ENCODE measurements around the gene PHF20. TPM values are rescaled to one million over a fixed set of nuclear protein-coding genes. Genes with fewer than 3 reads are reported as not detected.

The PHF20 gene
- total and polyA plus RNA-seq, 2 of the 13 experiments (the other 11 are each of a cell fraction or from before 2014, with no cell fraction given): 22.8 to 34.1 TPM

DNA sequence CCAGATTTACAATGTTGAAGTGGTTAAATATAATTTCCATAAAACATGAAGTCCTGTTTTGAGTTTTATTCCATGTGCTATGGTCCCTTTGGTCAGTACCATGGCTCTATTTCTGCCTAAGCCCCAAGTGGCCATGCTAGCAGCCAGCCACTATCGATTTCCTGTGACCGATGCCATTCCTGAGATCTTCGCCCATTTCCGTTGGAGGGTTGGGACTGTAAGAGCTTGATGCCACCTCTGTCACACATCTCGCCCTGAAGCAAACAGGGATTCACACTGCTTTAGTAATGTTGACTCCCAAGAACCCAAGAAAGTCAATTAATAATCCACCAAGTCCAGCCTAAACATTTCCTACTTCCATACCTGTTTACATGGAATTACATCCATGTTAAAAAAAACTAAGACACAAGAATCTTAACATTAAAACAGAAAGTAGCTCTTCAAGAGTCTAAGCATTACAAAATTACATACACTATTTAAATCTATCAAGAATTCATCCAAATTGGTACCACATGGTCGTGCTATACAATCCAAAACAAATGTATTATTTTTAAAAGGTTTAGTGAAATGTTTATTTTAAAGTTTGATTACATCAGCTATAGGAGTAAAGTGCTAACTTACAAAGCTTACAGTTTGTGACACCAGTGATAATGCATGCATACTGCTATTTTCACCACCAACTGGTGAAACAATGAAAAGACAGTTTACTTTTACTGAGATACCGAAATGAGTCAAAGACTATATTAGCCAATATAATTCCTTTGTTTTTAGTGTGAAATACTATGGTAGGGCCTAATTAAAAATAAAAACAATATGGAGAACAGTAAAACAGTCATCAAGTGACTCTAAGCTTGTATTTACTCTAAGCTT is 32.3 kb upstream of the PHF20 start (continued):
- TF ChIP-seq LCORL (IDR thresholded peaks at IDR 0.05) (0 out of 2 replicates have a peak, but pooled peaks have one; percentile 5), LCORL (CRISPR knock-in tag; IDR thresholded peaks at IDR 0.05) (peak; percentile 37; the same call in 1 of the 2 replicates), SAFB2 (CRISPR knock-in tag; IDR thresholded peaks at IDR 0.05; ENCODE audit: borderline replicate concordance, low read depth) (no peak), FOXM1 (CRISPR knock-in tag; IDR thresholded peaks at IDR 0.05) (no peak), SOX13 (IDR thresholded peaks at IDR 0.05) (no peak), SOX13 (CRISPR knock-in tag; conservative IDR thresholded peaks at IDR 0.05 in 1 of 2, IDR thresholded peaks at IDR 0.05 in 1 of 2) (peak in 1 of 2 experiments; percentile 40; a peak in 2 of 4 replicates), ZNF253 (CRISPR knock-in tag; IDR thresholded peaks at IDR 0.05; ENCODE audit: borderline replicate concordance) (no peak), KAT7 (CRISPR knock-in tag; IDR thresholded peaks at IDR 0.05; ENCODE audit: borderline replicate concordance) (peak; percentile 20; the same call in 1 of the 2 replicates), SALL1 (CRISPR knock-in tag; IDR thresholded peaks at IDR 0.05) (no peak), NFE2L2 (IDR thresholded peaks at IDR 0.05; ENCODE audit: low read length) (0 out of 2 replicates have a peak, but pooled peaks have one; percentile 23), ARNT2 (CRISPR knock-in tag; IDR thresholded peaks at IDR 0.05; ENCODE audit: low read depth) (0 out of 2 replicates have a peak, but pooled peaks have one; percentile 67), ZNF720 (CRISPR knock-in tag; IDR thresholded peaks at IDR 0.05) (no peak), XRCC5 (optimal IDR thresholded peaks at IDR 0.05; ENCODE audit: low read length) (no peak), ZNF878 (CRISPR knock-in tag; IDR thresholded peaks at IDR 0.05) (no peak), PCBP2 (optimal IDR thresholded peaks at IDR 0.05; ENCODE audit: low read depth, low read length, poor library complexity, severe bottlenecking) (no peak)
- TF ChIP-seq, protein P1, sequence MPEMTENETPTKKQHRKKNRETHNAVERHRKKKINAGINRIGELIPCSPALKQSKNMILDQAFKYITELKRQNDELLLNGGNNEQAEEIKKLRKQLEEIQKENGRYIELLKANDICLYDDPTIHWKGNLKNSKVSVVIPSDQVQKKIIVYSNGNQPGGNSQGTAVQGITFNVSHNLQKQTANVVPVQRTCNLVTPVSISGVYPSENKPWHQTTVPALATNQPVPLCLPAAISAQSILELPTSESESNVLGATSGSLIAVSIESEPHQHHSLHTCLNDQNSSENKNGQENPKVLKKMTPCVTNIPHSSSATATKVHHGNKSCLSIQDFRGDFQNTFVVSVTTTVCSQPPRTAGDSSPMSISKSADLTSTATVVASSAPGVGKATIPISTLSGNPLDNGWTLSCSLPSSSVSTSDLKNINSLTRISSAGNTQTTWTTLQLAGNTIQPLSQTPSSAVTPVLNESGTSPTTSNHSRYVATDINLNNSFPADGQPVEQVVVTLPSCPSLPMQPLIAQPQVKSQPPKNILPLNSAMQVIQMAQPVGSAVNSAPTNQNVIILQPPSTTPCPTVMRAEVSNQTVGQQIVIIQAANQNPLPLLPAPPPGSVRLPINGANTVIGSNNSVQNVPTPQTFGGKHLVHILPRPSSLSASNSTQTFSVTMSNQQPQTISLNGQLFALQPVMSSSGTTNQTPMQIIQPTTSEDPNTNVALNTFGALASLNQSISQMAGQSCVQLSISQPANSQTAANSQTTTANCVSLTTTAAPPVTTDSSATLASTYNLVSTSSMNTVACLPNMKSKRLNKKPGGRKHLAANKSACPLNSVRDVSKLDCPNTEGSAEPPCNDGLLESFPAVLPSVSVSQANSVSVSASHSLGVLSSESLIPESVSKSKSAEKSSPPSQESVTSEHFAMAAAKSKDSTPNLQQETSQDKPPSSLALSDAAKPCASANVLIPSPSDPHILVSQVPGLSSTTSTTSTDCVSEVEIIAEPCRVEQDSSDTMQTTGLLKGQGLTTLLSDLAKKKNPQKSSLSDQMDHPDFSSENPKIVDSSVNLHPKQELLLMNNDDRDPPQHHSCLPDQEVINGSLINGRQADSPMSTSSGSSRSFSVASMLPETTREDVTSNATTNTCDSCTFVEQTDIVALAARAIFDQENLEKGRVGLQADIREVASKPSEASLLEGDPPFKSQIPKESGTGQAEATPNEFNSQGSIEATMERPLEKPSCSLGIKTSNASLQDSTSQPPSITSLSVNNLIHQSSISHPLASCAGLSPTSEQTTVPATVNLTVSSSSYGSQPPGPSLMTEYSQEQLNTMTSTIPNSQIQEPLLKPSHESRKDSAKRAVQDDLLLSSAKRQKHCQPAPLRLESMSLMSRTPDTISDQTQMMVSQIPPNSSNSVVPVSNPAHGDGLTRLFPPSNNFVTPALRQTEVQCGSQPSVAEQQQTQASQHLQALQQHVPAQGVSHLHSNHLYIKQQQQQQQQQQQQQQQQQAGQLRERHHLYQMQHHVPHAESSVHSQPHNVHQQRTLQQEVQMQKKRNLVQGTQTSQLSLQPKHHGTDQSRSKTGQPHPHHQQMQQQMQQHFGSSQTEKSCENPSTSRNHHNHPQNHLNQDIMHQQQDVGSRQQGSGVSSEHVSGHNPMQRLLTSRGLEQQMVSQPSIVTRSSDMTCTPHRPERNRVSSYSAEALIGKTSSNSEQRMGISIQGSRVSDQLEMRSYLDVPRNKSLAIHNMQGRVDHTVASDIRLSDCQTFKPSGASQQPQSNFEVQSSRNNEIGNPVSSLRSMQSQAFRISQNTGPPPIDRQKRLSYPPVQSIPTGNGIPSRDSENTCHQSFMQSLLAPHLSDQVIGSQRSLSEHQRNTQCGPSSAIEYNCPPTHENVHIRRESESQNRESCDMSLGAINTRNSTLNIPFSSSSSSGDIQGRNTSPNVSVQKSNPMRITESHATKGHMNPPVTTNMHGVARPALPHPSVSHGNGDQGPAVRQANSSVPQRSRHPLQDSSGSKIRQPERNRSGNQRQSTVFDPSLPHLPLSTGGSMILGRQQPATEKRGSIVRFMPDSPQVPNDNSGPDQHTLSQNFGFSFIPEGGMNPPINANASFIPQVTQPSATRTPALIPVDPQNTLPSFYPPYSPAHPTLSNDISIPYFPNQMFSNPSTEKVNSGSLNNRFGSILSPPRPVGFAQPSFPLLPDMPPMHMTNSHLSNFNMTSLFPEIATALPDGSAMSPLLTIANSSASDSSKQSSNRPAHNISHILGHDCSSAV (CRISPR knock-in tag; IDR thresholded peaks at IDR 0.05; ENCODE audit: borderline replicate concordance): no peak
- TF ChIP-seq, protein P2, sequence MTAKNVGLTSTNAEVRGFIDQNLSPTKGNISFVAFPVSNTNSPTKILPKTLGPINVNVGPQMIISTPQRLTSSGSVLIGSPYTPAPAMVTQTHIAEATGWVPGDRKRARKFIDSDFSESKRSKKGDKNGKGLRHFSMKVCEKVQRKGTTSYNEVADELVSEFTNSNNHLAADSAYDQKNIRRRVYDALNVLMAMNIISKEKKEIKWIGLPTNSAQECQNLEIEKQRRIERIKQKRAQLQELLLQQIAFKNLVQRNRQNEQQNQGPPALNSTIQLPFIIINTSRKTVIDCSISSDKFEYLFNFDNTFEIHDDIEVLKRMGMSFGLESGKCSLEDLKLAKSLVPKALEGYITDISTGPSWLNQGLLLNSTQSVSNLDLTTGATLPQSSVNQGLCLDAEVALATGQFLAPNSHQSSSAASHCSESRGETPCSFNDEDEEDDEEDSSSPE (CRISPR knock-in tag; IDR thresholded peaks at IDR 0.05): no peak
- TF ChIP-seq, protein P3, sequence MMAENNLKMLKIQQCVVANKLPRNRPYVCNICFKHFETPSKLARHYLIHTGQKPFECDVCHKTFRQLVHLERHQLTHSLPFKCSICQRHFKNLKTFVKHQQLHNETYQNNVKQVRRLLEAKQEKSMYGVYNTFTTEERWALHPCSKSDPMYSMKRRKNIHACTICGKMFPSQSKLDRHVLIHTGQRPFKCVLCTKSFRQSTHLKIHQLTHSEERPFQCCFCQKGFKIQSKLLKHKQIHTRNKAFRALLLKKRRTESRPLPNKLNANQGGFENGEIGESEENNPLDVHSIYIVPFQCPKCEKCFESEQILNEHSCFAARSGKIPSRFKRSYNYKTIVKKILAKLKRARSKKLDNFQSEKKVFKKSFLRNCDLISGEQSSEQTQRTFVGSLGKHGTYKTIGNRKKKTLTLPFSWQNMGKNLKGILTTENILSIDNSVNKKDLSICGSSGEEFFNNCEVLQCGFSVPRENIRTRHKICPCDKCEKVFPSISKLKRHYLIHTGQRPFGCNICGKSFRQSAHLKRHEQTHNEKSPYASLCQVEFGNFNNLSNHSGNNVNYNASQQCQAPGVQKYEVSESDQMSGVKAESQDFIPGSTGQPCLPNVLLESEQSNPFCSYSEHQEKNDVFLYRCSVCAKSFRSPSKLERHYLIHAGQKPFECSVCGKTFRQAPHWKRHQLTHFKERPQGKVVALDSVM (CRISPR knock-in tag; IDR thresholded peaks at IDR 0.05): no peak
